ENCODE data around the gene C6orf15.
A peak's percentile ranks its signal among the peaks of the same experiment; 100 is the strongest.

Gene C6orf15

DNA sequence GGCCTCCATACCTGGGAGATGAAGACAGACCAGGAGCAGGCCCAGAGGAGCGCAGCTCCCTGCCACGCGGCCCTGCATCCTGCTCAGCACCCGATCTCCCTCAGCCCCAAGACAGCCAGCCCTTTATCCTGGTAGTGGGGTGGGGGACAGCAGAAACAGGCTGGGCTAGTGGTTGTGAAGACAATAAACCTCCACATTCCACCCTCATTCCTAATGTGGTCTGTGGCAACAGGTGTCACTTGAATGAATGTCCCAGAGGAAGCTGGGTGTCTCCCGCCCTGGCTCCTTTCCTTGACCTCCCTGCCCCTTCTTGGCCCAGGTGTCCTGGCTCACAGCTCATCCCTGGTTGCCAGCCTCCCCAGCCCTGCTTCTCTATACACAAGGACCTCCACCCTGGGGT lies at the start of gene C6orf15:
Gene C6orf15 (minus strand): TSS at position 98 of the 400 bp plus-strand sequence. CDS start 20 bp downstream, at position 78.
- in situ Hi-C loops (cut with HindIII; ENCODE audit: low pct_ligation_motif_present, low pct_unique_long_range_greater_than_20kb, low sequenced_read_pairs) = no loop called here

DNA sequence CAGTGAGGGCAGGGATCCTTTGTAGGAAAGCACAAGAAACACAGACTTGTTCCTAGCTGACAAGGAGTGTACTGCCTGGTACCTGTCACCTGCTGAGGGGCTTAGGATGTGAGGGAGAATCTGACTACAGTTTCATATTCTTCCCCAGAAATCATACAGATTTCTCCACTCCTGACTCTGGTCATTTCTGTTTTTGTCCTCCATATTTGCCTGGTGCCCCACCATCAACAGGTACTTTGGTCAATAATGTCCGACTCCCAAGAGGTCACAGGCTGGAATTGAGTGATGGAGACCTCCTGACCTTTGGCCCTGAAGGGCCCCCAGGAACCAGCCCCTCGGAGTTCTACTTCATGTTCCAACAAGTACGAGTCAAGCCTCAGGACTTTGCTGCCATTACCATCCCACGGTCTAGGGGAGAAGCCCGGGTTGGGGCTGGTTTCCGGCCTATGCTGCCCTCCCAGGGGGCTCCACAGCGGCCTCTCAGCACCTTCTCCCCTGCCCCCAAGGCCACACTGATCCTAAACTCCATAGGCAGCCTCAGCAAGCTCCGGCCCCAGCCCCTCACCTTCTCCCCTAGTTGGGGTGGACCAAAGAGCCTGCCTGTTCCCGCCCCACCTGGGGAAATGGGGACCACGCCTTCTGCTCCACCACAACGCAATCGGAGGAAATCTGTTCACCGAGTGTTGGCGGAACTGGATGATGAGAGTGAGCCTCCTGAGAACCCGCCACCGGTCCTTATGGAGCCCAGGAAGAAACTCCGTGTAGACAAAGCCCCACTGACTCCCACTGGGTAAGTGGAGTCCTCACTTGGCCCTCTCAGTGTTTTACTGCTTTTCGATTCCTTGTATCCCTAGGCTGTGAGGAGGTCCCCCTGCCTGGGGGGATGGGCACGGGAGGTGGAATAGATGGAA lies 49.1 kb upstream of the C6orf15 start:
- in situ Hi-C loops (cut with HindIII; ENCODE audit: low pct_ligation_motif_present, low pct_unique_long_range_greater_than_20kb, low sequenced_read_pairs) = no loop called here
- DNase-seq = no peak

More for the DNA sequence above, at the start of gene C6orf15:
- no peak for DNase-seq

DNA sequence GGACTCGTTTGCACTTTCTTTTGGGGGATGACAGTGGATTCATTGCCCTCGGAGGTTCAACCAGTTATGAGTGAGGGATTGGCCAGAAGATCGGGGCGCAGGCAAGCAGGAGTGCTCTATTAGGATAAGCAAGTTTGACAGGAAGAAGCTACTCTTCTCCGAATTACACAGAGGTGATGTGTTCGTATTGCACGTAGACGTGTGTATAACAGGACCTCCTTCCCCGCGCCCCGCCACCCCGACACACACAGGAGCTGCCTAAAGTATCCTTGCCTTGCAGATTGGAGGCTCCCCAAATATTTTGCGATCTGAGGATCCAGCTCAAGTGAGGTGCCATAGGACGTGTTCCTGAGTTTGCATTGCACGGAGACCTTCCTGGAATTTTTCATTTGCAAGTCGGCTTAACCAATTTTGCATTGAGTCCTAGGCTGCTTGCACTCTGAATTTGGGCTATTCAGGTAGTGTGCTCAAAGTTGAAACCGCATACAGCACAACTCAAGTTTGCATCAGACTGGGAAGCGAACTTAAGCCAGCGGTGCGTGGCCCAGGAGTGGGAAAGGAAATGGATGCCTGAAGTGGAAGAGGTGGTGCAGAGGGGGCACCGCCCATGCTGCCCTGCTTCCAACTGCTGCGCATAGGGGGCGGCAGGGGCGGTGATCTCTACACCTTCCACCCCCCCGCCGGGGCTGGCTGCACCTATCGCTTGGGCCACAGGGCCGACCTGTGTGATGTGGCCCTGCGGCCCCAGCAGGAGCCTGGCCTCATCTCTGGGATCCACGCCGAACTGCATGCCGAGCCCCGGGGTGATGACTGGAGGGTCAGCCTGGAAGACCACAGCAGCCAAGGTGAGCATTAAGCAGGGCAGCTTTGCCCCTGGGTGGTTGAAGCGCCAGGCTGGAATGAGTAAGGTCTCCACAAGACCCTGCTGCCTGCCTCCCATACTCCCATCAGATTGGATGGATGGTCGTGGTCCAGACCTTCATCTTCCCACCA lies 46.8 kb upstream of the C6orf15 start:
- in situ Hi-C loops (cut with HindIII; ENCODE audit: low pct_ligation_motif_present, low pct_unique_long_range_greater_than_20kb, low sequenced_read_pairs) = no loop called here
- peak; percentile 32 for DNase-seq

DNA sequence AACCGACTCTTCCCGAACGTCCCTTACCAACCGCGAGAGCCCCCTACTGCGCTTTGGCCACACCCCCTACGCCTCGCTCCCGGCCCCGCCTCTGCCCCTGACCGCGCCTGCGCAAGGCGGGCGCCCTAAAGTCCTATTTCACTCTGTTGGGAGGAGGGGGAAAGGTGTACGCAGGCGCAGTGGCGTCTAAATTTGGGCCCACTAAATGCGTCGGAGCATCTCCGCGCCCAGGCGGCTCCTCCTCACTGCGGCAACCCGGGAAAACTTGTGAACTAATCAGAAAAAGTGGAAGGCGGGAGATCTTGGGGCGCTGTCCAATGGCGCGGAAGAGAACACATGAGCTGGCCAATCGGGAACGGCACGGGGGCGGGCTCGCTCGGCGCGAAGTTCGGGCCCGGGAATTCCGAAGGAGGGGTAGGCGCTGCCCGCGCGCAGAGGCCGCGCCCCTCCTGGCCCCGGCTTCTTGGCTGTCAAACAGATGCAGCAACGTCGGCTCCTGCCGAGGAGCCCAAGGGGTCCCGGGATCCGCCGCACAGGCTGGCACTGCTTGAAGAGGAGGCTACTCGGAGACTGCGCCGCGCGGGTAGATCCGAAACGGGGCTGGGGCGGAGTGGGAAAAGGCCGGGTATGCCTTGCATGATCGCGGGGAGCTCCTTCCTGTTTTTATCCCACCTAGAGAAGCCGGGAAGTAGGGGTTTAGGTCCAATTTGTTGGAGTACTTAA lies 45.9 kb upstream of the C6orf15 start, which contains the start of gene TCF19:
Gene TCF19 (plus strand): TSS at position 450 of the 723 bp plus-strand sequence. CDS start 881 bp downstream, outside the sequence.
- in situ Hi-C loops (cut with HindIII; ENCODE audit: low pct_ligation_motif_present, low pct_unique_long_range_greater_than_20kb, low sequenced_read_pairs) = no loop called here

DNA sequence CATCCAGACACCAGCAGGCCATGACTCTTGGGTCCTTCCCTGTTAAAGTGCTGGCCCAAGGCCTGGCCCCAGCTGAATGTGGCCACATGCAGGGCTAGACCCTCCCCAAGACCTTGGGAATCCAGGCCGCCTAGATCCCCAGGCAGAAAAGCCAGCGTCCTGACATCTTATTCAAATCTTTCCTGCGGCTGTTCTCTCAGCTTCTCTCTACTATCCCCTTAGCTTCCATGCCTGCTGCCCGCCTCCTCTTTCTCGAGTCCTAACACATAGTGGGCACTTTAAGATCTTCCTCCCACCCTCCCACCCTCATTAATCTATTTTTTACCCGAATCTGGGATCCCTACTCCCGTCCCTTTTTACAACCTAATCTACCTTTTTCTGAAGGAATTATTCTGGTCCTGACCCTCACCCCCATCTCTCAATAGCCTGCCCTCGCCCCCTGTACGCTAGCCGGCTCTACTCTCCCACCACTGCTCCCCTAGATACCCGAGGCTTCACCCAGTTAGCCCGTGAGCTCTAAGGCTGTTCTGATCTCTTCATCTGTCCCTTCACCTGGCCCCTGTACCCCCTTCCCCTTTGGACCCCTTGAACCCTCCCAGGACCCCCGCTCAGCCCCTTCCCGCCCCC lies 45.3 kb upstream of the C6orf15 start, which contains the start of gene CCHCR1:
Gene CCHCR1 (minus strand): TSS at position 290 of the 627 bp plus-strand sequence. CDS start 202 bp downstream, at position 88.
- no peak for DNase-seq
- in situ Hi-C loops (cut with HindIII; ENCODE audit: low pct_ligation_motif_present, low pct_unique_long_range_greater_than_20kb, low sequenced_read_pairs) = no loop called here

More for the DNA sequence above, 45.9 kb upstream of the C6orf15 start, which contains the start of gene TCF19:
- peak; percentile 98 for DNase-seq

DNA sequence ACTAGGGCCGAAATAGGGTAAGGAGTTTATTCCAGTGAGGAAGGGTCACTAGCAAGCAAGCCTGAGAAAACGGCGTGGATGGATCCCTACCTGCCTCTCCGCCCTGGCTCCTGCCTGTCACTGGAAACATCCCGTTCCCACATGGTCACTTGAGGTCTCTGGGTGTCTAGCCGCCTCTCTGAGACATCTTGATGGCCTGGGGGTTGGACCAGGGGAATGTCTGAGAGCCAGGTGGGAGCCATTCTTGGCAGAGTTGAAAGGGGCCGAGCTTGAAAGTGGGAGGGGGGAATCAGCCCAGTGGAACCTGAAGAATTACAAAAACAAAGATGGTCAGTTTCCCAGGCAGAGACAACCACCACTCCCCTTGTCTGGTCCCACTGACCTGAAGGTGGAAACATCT lies 44.3 kb upstream of the C6orf15 start:
- no peak for DNase-seq
- in situ Hi-C loops (cut with HindIII; ENCODE audit: low pct_ligation_motif_present, low pct_unique_long_range_greater_than_20kb, low sequenced_read_pairs) = no loop called here

DNA sequence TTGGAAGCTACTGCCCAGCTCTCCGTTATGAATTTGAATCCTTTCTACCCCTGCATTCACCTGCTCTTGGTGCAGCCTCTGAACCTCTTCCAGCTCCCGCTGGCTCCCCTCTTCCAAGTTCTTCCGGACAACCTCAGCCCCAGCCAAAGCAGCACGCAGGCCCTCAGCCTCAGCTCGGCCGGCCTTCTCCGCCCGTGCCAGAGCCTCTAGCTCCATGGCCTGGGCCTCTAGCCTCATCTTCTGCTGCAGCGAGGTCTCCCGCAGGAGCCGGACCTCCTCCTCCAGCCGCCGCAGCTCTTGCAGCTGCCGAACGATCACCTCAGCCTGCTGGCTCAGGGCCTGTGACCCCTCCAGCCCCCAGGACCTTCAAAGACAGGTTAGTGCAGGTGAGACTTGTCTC lies 42.1 kb upstream of the C6orf15 start:
- in situ Hi-C loops (cut with HindIII; ENCODE audit: low pct_ligation_motif_present, low pct_unique_long_range_greater_than_20kb, low sequenced_read_pairs) = no loop called here
- no peak for DNase-seq

DNA sequence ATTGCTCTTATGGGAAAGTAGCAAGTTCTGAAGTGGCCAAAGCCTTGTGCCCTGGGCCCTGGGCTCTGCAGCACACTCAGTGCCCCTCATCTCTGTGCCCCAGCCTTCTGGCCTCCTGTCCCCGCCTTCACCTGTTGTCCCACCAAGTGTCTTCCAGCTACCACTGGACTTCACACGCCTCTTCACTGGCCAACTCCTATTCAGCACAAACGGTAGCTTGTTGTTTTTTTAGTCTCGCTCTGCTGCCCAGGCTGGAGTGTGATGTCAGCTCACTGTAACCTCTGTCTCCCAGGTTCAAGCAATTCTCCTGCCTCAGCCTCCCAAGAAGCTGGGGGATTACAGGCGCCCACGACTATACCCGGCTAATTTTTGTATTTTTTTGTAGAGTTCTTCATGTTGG lies 40.4 kb upstream of the C6orf15 start:
- in situ Hi-C loops (cut with HindIII; ENCODE audit: low pct_ligation_motif_present, low pct_unique_long_range_greater_than_20kb, low sequenced_read_pairs) = no loop called here
- DNase-seq = peak; percentile 56

DNA sequence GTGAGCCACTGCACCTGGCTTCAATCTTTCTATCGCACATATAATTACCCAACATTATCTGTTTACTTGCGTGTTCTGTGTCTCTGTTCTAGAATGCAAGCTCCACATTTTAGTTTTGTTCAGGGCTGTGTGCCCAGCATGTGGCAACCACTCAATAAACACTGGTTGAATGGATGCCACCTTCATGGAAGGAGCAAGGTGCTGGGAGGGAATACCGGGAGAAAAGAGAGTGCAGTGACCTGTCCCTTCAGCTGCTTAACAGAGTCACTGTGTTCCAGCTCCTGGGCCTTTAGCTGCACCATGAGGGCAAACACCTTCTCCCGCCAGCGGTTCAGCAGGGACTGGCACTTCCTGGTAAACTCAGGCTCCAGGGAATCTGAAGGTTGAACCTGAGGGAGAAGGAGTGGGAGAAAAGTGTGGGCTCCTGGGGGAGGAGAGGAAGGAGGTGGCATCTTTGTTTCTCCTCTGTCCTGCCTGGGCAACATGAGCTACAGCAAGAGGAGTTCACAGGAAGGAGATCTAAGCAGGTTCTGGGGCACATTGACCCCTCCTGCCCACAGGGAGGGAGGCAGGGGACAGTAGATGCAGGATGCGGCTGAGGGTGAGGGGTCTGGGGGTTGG lies 37.6 kb upstream of the C6orf15 start:
- DNase-seq = no peak
- in situ Hi-C loops (cut with HindIII; ENCODE audit: low pct_ligation_motif_present, low pct_unique_long_range_greater_than_20kb, low sequenced_read_pairs) = no loop called here

DNA sequence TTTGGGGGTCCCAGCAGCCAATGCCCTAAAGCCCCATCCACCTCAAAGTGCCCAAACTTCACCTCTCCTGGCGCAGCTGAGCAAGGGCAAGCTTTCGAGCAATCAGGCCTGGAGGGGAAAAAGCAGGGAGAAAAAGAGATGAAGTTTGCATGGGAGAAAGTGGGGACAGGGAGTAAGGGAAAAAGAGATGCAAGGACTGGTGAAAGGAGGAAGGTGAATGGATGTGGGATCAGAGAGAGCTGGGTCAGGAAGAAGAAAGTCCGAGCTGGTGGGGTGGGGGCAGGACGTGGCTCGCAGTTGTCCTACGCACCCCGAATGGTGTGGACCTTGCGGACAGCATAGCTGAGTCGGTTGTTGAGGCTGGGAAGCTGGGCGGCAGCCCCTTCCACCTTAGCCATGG lies 33.0 kb upstream of the C6orf15 start:
- in situ Hi-C loops (cut with HindIII; ENCODE audit: low pct_ligation_motif_present, low pct_unique_long_range_greater_than_20kb, low sequenced_read_pairs) = no loop called here
- DNase-seq = no peak

DNA sequence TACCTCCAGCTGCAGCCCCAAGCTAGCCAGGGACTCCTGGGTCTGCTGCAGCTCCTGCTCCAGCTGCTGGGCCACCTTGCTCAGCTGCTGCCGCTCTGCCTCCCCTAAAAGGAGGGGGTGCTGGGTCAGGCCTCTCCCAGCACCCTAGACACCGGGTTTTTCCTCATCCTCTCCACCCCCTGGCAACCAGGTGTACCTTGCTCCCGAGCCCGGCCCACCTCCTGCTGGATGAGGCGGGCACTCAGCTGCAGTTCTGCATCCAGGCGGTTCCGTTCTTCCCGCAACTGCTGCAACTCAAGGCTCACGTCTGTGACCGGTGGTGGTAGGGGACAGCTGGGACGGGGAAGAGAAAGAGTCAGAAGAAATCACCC lies 32.6 kb upstream of the C6orf15 start:
- in situ Hi-C loops (cut with HindIII; ENCODE audit: low pct_ligation_motif_present, low pct_unique_long_range_greater_than_20kb, low sequenced_read_pairs) = no loop called here
- DNase-seq = no peak

DNA sequence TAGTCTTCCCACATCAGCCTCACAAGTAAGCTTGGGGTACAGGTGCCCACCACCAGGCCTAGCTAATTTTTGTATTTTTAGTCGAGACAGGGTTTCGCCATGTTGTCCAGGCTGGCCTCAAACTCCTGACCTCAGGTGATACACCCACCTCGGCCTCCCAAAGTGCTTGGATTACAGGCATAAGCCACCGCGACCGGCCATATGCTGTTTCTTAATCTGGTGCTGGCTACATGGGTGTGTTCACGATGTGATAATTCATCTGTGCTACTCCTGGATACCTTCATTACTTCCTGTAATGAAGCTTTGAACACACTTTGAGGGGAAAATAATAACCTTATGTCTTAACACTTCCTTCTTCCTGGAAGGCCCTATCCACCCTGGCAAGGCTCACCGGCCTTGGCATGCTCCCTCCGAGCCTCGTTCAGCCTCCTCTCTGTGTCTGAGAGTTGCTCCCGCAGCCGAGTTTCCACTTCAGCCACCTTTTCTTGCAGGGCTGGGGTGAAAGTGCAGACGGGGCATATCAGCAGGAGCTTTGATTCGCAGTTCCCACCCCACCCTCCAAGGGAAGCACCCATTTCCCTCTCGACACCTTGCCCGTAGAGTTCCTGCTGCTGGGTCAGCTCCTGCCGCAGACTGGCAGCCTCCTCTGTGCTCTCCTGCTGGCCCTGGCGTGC lies 32.1 kb upstream of the C6orf15 start:
- DNase-seq = no peak
- in situ Hi-C loops (cut with HindIII; ENCODE audit: low pct_ligation_motif_present, low pct_unique_long_range_greater_than_20kb, low sequenced_read_pairs) = no loop called here

DNA sequence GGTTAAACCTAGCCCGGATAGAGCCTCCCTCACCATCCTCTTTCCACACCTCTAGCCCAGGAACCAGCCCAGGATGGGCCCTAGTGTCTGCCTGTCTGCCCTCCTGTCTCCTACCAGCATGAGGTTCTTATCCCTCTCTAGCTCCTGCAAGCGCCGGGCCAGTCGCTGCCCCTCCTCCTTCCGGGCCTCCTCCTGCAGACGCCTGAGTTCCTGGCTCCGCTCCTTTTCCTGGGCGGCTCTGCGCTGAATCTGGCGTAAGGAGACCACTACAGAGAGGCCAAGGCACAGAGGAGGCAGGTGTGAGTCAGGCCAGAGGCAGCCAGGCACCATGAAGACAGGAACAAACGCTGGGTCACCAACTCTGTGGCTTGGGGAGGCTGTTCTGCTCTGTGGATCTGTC lies 30.8 kb upstream of the C6orf15 start:
- DNase-seq = peak; percentile 87
- in situ Hi-C loops (cut with HindIII; ENCODE audit: low pct_ligation_motif_present, low pct_unique_long_range_greater_than_20kb, low sequenced_read_pairs) = no loop called here

DNA sequence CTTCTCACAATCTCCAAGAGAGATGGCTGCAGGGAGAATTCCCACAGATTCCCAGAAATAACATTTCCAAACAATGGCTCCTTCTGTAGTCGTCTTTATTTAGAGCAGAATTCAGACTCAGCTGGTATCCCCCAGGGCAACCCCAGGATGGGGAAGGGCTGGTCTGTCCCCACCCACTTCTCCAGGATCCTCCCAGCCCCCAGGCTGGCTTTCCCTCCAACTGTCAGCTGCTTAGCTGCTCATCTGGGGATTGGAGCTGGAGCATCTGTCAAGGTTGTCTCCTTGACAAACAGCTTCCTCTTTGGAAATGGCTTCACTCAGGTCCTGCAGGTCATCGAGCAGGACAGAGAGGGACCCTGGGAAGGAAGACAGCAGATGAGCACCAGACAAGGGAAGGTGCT lies 30.0 kb upstream of the C6orf15 start:
- in situ Hi-C loops (cut with HindIII; ENCODE audit: low pct_ligation_motif_present, low pct_unique_long_range_greater_than_20kb, low sequenced_read_pairs) = no loop called here
- DNase-seq = no peak

DNA sequence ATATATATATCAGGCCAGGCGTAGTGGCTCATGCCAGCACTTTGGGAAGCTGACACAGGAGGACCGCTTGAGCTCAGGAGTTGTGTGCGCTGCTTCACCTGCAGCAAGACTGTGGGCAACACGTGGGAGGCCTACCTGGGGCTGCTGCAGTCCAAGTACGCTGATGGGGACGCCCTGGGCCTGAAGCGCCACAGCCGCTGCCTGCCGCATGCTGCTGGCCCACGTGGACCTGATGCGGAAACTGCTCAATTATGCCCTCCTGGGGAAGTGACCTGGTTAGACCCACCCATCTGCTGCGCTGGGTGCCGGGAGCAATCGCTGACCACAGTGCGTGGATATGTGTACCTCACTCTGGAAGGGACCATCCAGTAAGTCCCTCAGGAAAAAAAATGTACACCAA lies 28.3 kb upstream of the C6orf15 start:
- DNase-seq = no peak
- in situ Hi-C loops (cut with HindIII; ENCODE audit: low pct_ligation_motif_present, low pct_unique_long_range_greater_than_20kb, low sequenced_read_pairs) = no loop called here

DNA sequence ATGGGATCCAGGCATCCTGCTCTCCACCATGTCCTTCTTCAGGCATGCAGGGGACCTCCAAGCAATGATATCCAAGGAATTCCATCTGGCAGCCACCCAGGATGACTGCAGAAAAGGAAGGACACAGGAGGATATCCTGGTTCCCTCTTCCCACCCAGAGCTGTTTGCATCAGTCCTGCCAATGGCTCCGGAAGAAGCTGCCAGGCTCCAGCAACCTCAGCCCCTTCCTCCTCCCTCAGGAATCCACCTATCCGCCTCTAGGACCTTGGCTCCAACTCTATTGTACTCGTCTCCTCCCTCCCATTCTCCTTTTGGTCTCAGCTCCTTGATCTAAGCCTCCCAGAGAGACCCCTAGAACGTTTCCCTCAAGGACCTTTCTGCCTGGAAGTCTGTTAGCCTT lies 27.2 kb upstream of the C6orf15 start:
- DNase-seq = peak; percentile 48
- in situ Hi-C loops (cut with HindIII; ENCODE audit: low pct_ligation_motif_present, low pct_unique_long_range_greater_than_20kb, low sequenced_read_pairs) = no loop called here

DNA sequence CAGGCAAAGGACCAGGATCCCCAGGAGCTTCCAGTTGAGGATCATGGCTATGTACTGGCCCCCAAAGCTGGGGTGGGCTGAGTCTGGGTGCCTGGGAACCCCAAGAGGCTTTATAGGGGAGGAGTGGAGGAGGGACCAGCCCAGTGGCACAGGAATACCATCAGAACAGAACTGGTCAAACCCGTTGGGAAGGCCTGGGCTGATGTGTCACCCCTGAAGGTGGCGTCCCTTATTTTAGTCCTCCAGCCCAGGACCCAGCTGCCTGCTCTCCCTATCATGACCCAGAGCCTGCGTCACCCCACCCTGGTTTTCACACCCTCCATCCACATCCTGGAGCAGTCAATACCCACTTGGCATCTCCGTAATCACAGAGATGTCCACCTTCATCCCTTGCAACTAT lies 26.6 kb upstream of the C6orf15 start, which contains the start of gene PSORS1C2:
Gene PSORS1C2 (minus strand): TSS at position 85 of the 400 bp plus-strand sequence. CDS start 40 bp downstream, at position 45.
- no peak for DNase-seq
- in situ Hi-C loops (cut with HindIII; ENCODE audit: low pct_ligation_motif_present, low pct_unique_long_range_greater_than_20kb, low sequenced_read_pairs) = no loop called here

Data from ACHN (cell line).